DND-41 (cell line): Measurements from ENCODE around the gene HNF1B.

Experiments
- EZH2 ChIP-seq: IDR thresholded peaks from 3 replicates; pipeline ENCODE4 v1.6.1; 2012; ENCODE audit warnings: borderline replicate concordance, low read depth, mild to moderate bottlenecking, moderate library complexity, low read length, inconsistent platforms; ENCODE audit not compliant: severe bottlenecking
- TF ChIP-seq, protein P1 (sequence below): IDR thresholded peaks from 2 replicates; pipeline ENCODE4 v1.5.1; 2012; ENCODE audit warnings: borderline replicate concordance, low read length, moderate library complexity, mild to moderate bottlenecking; ENCODE audit not compliant: poor library complexity, severe bottlenecking; ENCODE audit errors: extremely low read depth

DNA sequence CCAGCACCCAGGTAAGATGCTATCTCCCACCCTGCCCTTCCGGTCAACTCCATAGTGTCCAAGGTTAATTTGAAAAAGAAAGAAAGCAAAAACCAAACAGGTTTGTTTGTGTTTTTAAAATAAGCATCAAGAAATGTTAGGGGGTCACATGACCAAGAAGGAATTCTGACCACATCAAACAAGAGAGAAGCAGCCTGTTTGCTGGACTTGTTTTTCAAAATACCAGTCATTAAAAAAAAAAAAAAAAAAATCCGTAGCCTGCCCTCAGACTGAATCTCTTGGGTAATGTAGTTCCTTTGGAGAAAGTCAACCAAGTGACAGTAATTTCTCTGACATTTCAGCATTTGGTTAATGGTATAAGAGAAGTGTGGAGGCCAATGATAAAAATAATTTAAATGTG lies 38.4 kb downstream of the HNF1B start:
- TF ChIP-seq, protein P1, sequence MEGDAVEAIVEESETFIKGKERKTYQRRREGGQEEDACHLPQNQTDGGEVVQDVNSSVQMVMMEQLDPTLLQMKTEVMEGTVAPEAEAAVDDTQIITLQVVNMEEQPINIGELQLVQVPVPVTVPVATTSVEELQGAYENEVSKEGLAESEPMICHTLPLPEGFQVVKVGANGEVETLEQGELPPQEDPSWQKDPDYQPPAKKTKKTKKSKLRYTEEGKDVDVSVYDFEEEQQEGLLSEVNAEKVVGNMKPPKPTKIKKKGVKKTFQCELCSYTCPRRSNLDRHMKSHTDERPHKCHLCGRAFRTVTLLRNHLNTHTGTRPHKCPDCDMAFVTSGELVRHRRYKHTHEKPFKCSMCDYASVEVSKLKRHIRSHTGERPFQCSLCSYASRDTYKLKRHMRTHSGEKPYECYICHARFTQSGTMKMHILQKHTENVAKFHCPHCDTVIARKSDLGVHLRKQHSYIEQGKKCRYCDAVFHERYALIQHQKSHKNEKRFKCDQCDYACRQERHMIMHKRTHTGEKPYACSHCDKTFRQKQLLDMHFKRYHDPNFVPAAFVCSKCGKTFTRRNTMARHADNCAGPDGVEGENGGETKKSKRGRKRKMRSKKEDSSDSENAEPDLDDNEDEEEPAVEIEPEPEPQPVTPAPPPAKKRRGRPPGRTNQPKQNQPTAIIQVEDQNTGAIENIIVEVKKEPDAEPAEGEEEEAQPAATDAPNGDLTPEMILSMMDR, result no peak
- no peak for TF ChIP-seq EZH2
